Activated CD8-positive, alpha-beta T cell treated with anti-CD3 and anti-CD28 coated beads, Interleukin-2, amount 10 ng/mL, durations not matched to agents 7 days and 5 days (primary cell): ENCODE measurements around the gene SAMD14. TPM values are rescaled to one million over a fixed set of nuclear protein-coding genes. Genes with fewer than 3 reads are reported as not detected.

ENCODE experiments used
- ATAC-seq: fragments of 150-1000 bp; cut with Tn5 transposase; one replicate; pipeline ENCODE4 v1.10.0; 2021; ENCODE audit warnings: moderate library complexity
- CTCF ChIA-PET: fragments of 350-600 bp; sonication (Branson Sonifier 250); formaldehyde crosslinking; loops from one replicate; lab custom pipeline; 2021; ENCODE audit warnings: antibody characterized with exemption; lab: Charles Lee
- POLR2A ChIA-PET: fragments of 350-600 bp; sonication (Branson Sonifier 250); formaldehyde crosslinking; loops from one replicate; lab custom pipeline; 2021; ENCODE audit warnings: antibody characterized with exemption; lab: Charles Lee
- DNase-seq: peaks from one replicate; pipeline ENCODE4 v3.0.0-alpha.2; 2020
- H3K27ac Mint-ChIP-seq: one replicate; pipeline ENCODE4 v1.8.0; 2021; ENCODE audit warnings: mild to moderate bottlenecking, mixed read lengths
- H3K27me3 Mint-ChIP-seq: one replicate; pipeline ENCODE4 v1.8.0; 2021; ENCODE audit warnings: low read depth, mixed read lengths
- H3K36me3 Mint-ChIP-seq: one replicate; pipeline ENCODE4 v1.8.0; 2021; ENCODE audit warnings: low read depth, mixed read lengths
- H3K4me1 Mint-ChIP-seq: one replicate; pipeline ENCODE4 v1.8.0; 2021; ENCODE audit warnings: low read depth, mixed read lengths
- H3K4me3 Mint-ChIP-seq: one replicate; pipeline ENCODE4 v1.8.0; 2021; ENCODE audit warnings: mild to moderate bottlenecking, mixed read lengths
- H3K9me3 Mint-ChIP-seq: one replicate; pipeline ENCODE4 v1.8.0; 2022; ENCODE audit warnings: mixed read lengths; ENCODE audit not compliant: insufficient read depth
- total RNA-seq, 2 experiments: library from RNA; stranded (reverse); gene quantifications; one replicate each; pipeline ENCODE4 v1.2.3, GENCODE V29; 2021

SAMD14 gene
- total RNA-seq, 2 experiments from 2014 or later = 0.50 to 0.55 TPM

GRCh38 chr17:50139185-50139783 lies 9.3 kb upstream of the SAMD14 start:
- H3K4me1 Mint-ChIP-seq = peaks cover 52% of the 10 kb centered on the region
- H3K4me3 Mint-ChIP-seq = no peak overlapping the region
- no peaks in the 10 kb centered on the region for H3K9me3 Mint-ChIP-seq
- peaks cover 86% of the 10 kb centered on the region for H3K36me3 Mint-ChIP-seq
- no peak for ATAC-seq
- CTCF ChIA-PET = interaction anchor here (0.8 to 4.9 kb wide), 16 partner anchors 9 to 157 kb away, joined by 3 to 67 read pairs (median 4); partner anchors contain the start of genes PPP1R9B and SAMD14
- no peaks in the 10 kb centered on the region for H3K27me3 Mint-ChIP-seq
- H3K27ac Mint-ChIP-seq = peak overlapping the region; percentile 90
- POLR2A ChIA-PET = interaction anchor here (0.8 to 1.4 kb wide), 6 partner anchors 8 to 30 kb away, joined by 3 to 6 read pairs (median 4); no protein-coding TSS in a partner anchor
- DNase-seq = no peak

DNA sequence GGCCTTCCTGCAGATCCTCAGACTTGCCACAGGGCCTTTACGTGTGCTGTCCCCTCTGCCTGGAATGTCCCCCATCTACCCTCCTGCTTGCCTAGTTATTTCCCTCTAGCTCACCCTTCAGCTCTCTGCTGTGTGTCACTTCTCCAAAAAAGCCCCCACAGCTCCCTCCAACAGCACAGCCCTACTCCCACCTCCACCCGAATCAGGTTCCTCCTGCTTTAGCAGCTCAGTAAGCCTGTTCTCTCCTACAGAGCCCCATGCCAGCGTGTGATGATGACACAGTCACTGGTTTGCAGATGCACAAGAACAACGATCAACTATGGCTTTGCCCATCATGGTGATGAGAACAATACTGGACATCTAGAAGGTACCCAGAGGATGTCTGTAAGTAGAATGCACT lies 7.1 kb upstream of the SAMD14 start:
- no peak for ATAC-seq
- H3K36me3 Mint-ChIP-seq = peaks cover 79% of the 10 kb centered on the region
- H3K27ac Mint-ChIP-seq = no peak overlapping the region

GRCh38 chr17:50136096-50136687 lies 6.2 kb upstream of the SAMD14 start:
- Mint-ChIP-seq H3K9me3 (no peaks in the 10 kb centered on the region), H3K27ac (peak overlapping the region; percentile 35), H3K36me3 (peaks cover 70% of the 10 kb centered on the region), H3K4me3 (no peak overlapping the region), H3K4me1 (peaks cover 34% of the 10 kb centered on the region), H3K27me3 (no peaks in the 10 kb centered on the region)
- ATAC-seq (no peak), DNase-seq (no peak)
- CTCF ChIA-PET = interaction anchor here (1.4 to 1.6 kb wide), 3 partner anchors 15 to 42 kb away, joined by 3 to 8 read pairs (median 3); no protein-coding TSS in a partner anchor
- POLR2A ChIA-PET = interaction anchor here (2.5 kb wide), 1 partner anchor 16 kb away, joined by 8 read pairs; no protein-coding TSS in a partner anchor

More for the DNA sequence above, 7.1 kb upstream of the SAMD14 start:
- DNase-seq = no peak
- CTCF ChIA-PET = interaction anchor here (0.6 to 4.9 kb wide), 6 partner anchors 14 to 63 kb away, joined by 3 to 67 read pairs (median 3); partner anchors contain the start of gene PPP1R9B
- H3K4me1 Mint-ChIP-seq = peaks cover 36% of the 10 kb centered on the region
- H3K9me3 Mint-ChIP-seq = no peaks in the 10 kb centered on the region
- no peak overlapping the region for H3K4me3 Mint-ChIP-seq
- POLR2A ChIA-PET = interaction anchor here (2.5 kb wide), 1 partner anchor 15 kb away, joined by 8 read pairs; no protein-coding TSS in a partner anchor
- no peaks in the 10 kb centered on the region for H3K27me3 Mint-ChIP-seq

DNA sequence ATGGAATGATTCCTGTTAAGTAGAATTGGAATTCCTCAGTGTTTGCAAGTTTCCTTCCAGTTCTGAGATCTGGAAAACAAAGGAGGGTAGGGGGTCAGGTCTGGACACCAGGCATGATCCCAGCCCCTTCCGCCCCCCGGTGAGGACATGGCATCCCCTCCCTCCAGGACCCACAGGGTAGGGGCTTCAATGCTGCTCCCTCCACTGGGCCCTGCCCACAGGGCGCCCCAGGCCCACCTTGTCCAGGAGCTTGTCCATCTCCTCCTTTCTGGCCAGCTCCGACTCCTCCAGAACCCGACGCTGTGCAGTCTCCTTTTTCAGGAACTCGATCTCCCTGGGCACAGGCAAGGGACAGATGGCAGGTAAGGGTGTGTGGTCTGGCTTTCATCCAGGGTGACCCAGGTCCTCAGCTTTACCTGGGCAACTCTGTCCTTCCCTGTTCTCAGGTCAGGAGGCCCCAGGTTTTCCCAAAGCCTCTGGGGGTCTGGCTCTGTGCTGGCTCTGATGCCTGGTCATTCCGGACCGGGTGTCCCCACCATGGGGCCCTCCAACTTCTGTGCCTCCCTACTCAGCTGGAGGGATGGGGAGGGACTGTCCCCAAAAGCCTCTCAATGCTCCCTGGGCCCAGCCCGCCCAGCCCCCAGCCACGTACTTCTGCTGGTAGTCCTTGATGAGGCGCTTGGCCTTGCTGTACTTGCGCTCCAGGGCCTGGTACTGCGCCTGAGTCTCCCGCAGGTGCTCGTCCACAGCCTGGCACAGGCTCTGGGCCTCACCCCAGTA lies 5.5 kb upstream of the SAMD14 start:
- H3K27ac Mint-ChIP-seq = no peak overlapping the region
- DNase-seq (no peak), ATAC-seq (no peak)
- ChIA-PET POLR2A (interaction anchor here (0.5 to 2.5 kb wide), 2 partner anchors 17 to 315 kb away, joined by 3 to 8 read pairs; no protein-coding TSS in a partner anchor), CTCF (interaction anchor here (1.4 to 1.6 kb wide), 3 partner anchors 16 to 41 kb away, joined by 3 to 8 read pairs (median 3); no protein-coding TSS in a partner anchor)
- no peak overlapping the region for H3K4me3 Mint-ChIP-seq
- H3K36me3 Mint-ChIP-seq = peaks cover 65% of the 10 kb centered on the region
- H3K9me3 Mint-ChIP-seq = no peaks in the 10 kb centered on the region
- H3K4me1 Mint-ChIP-seq = peaks cover 32% of the 10 kb centered on the region
- peaks cover 5% of the 10 kb centered on the region for H3K27me3 Mint-ChIP-seq

DNA sequence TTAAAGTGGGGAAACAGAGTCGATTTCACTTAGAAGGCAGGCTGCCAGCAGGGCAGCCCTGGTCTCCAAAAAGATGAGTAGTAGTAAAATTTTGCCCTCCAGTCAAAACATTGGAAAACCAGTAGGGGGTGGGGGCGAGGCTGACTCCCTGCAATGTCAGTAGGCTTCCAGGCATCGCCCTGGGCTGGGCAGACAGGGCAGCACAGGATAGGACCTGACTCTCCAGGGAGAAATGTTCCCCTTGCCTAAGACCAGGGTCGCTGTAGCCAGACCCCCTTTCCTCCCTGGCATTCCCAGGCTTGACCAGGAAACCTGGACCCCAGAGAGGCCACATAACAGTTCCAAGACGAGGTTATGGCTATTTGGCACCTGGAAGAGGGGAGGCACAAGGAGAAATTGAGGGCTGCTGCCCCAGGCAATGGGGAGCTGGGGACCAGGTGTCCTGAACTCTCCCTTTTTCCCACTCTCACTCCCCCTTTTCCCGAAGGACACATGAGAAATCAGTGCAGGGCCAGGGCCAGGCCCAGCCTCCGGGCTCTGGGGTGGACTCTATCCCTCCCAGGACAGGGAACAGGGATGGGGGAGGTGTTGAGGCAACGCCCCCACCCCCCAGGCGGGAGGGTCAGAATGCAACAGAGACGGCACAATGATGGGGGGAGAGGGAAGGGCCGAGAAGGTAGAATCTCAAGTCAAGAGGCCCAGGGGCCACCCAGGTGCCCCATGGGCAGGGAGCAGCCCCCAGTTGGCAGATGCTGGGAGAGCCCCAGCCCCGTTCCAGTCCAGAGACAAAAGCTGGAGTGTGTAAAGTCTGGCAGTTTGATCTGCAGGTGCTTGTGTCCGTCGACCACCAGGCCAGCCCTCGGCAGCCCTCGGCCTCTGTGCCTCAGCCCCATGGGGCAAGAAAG lies 4.5 kb upstream of the SAMD14 start:
- DNase-seq (no peak), ATAC-seq (no peak)
- CTCF ChIA-PET = no interaction called here
- no peaks in the 10 kb centered on the region for H3K9me3 Mint-ChIP-seq
- peaks cover 55% of the 10 kb centered on the region for H3K36me3 Mint-ChIP-seq
- peaks cover 26% of the 10 kb centered on the region for H3K4me1 Mint-ChIP-seq
- peaks cover 13% of the 10 kb centered on the region for H3K27me3 Mint-ChIP-seq
- POLR2A ChIA-PET = interaction anchor here (2.5 kb wide), 1 partner anchor 18 kb away, joined by 8 read pairs; no protein-coding TSS in a partner anchor
- no peak overlapping the region for H3K4me3 Mint-ChIP-seq
- no peak overlapping the region for H3K27ac Mint-ChIP-seq

DNA sequence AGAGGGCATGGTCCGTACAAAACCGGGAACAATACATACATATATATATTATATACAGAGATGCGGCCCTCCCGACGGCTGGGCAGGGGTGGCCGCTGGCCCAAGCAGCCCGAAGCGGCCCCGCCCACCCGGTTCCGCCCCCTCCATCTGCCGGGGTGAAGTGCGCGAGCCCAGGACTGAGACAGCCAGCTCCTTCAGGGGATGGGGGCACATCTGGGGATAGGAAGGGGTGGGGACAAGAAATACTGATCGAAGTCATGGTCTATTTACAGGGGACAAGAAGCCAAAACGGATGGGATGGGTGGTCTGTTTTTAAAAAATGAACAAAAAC lies 3.8 kb upstream of the SAMD14 start:
- CTCF ChIA-PET = no interaction called here
- POLR2A ChIA-PET = no interaction called here

DNA sequence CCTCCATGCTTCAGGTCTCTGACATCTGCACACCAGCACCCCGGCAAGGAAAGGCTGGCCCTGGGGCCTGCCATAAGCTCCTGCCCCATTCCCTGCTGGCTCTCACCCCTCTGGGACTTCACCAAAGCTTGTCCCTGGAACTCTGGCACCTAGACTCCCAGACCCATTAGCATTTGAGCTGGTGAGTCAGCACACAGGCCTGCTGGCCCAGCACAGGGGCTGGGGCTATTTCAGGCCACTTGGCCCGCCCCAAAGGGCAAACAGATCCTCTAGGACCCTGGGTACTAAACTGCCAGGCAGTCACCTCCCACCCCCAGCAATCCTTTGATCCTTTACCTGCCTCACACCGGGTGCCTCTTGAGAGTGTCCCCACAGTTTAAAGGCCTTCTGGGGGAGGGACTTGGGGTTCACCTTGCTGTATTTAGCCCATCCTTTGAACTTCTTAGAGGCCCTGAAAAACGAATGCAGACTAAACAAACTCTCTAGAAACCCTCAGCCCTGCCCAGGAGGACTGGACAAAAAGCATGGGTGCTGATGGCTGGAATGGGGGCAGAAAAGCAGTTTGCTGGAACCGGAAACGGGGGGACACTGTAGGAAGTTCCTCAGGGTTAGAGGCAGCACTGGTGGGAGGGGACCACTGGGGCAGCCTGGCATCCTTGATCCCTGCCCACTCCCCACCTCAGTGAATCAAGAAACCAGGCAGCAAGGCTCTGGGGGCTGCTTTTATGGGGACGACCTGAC lies 3.2 kb upstream of the SAMD14 start:
- CTCF ChIA-PET = interaction anchor here (0.8 to 1.1 kb wide), 2 partner anchors 19 to 39 kb away, joined by 3 read pairs; no protein-coding TSS in a partner anchor

More for the DNA sequence above, 3.8 kb upstream of the SAMD14 start:
- Mint-ChIP-seq H3K36me3 (peaks cover 48% of the 10 kb centered on the region), H3K4me1 (peaks cover 23% of the 10 kb centered on the region), H3K4me3 (no peak overlapping the region), H3K9me3 (no peaks in the 10 kb centered on the region), H3K27me3 (peaks cover 15% of the 10 kb centered on the region), H3K27ac (no peak overlapping the region)
- ATAC-seq (no peak), DNase-seq (no peak)

DNA sequence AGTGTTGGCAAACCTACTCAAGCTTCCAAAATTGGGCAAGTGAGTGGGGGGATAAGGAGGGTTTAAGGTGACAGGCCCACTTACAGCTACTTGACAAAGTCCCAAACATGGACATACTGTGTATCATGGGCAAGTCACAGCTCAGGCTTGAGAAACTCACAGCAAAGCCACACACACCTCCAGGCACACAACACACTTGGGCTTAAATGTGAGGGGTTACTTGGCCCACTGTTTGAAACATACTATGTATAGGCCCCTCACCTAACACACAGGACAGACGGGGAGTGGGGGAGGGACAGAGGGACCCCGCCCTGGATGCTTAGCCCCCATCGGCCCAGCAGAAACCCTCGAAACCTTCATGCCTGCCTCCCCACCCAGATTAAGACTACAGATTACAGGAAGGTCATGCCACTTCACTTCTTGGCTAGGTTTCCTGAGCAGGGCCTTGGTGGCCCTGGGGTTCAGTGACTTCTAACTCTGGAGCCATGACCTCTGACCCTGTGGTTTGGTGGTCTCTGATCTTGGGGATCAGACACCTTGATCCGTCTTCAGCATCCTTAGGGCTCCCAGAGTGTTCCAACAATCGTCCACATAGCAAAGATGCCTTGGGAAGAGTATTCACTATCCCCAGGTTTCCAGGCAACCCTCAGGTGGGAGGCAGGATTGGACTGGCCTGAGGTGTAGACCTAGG lies 2.3 kb upstream of the SAMD14 start:
- no peak for DNase-seq
- CTCF ChIA-PET = interaction anchor here (0.8 to 2.4 kb wide), 8 partner anchors 8 to 165 kb away, joined by 3 to 11 read pairs (median 4); partner anchors contain the start of gene PDK2
- H3K27ac Mint-ChIP-seq = peak overlapping the region; percentile 16

More for the DNA sequence above, 3.2 kb upstream of the SAMD14 start:
- DNase-seq (no peak), ATAC-seq (no peak)
- H3K9me3 Mint-ChIP-seq = no peaks in the 10 kb centered on the region
- H3K36me3 Mint-ChIP-seq = peaks cover 42% of the 10 kb centered on the region
- POLR2A ChIA-PET = no interaction called here
- no peak overlapping the region for H3K4me3 Mint-ChIP-seq
- peak overlapping the region; percentile 39 for H3K27ac Mint-ChIP-seq
- peaks cover 27% of the 10 kb centered on the region for H3K4me1 Mint-ChIP-seq
- H3K27me3 Mint-ChIP-seq = peaks cover 20% of the 10 kb centered on the region

DNA sequence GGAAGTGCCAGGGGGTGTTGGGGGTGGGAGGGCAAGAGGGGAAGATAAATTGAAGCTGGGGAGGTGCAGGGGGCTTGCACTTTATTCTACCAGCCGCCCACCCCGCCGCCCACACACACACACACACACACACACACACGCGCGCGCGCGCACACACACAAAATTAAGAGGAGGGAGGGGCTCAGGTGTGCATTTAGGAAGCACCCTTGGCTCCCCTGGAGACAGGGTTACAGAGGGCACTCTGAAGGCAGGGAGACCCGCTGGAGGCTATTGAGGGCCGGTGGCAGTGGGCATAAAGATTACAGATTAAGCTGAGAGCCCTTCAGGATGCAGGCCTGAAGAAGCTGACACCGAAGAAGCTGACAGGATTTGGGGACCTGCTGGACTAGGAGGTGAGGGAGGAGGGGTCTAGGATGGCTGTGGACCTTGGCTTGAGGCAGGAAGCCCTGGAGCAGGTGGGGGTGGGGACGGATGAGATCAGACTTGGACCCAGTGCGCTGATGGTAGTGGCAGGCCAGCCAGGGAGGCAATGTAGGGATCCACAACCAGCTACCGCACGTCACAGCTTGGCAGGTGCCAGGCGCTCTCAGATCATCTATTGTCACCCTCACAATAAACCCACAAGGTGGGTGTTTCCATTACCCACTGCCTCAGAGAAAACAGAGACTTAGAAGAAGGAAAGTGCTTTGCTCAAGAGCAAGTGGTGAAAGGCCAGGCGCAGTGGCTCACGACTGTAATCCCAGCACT lies 772 bp upstream of the SAMD14 start:
- no peak for ATAC-seq
- no peak for DNase-seq
- Mint-ChIP-seq H3K27ac (no peak overlapping the region), H3K4me1 (peaks cover 34% of the 10 kb centered on the region), H3K9me3 (no peaks in the 10 kb centered on the region), H3K27me3 (peaks cover 30% of the 10 kb centered on the region), H3K4me3 (peak overlapping the region; percentile 46), H3K36me3 (peaks cover 18% of the 10 kb centered on the region)
- ChIA-PET POLR2A (interaction anchor here (0.7 to 1.1 kb wide), 5 partner anchors 8 to 31 kb away, joined by 3 to 5 read pairs (median 3); no protein-coding TSS in a partner anchor), CTCF (interaction anchor here (1.2 to 2.4 kb wide), 7 partner anchors 8 to 70 kb away, joined by 3 to 11 read pairs (median 5); partner anchors contain the start of gene PDK2)

More for the DNA sequence above, 2.3 kb upstream of the SAMD14 start:
- no peak overlapping the region for H3K4me3 Mint-ChIP-seq
- H3K9me3 Mint-ChIP-seq = no peaks in the 10 kb centered on the region
- peaks cover 28% of the 10 kb centered on the region for H3K27me3 Mint-ChIP-seq
- no peak for ATAC-seq
- peaks cover 33% of the 10 kb centered on the region for H3K36me3 Mint-ChIP-seq
- H3K4me1 Mint-ChIP-seq = peaks cover 34% of the 10 kb centered on the region
- POLR2A ChIA-PET = interaction anchor here (1.1 kb wide), 1 partner anchor 8 kb away, joined by 3 read pairs; no protein-coding TSS in a partner anchor
